ENCODE results near the gene TMEM132E.

TMEM132E gene

GRCh38 chr17:34667656-34668055 is 88.3 kb downstream of the TMEM132E start:
- H3K9ac ChIP-seq: no peak overlapping the region
- no peaks in the 10 kb centered on the region for H3K4me1 ChIP-seq (ENCODE audit: low read depth, poor library complexity, severe bottlenecking)
- no peak overlapping the region for H3K4me3 ChIP-seq (IDR thresholded peaks at IDR 0.05; ENCODE audit: insufficient read depth, low read depth, low read length)
- H3K27me3 ChIP-seq (ENCODE audit: insufficient read depth, low read depth): no peaks in the 10 kb centered on the region
- no peaks in the 10 kb centered on the region for H4K20me1 ChIP-seq (ENCODE audit: insufficient read depth)
- no peaks in the 10 kb centered on the region for H3K79me2 ChIP-seq (ENCODE audit: insufficient read depth, low read depth)
- no peaks in the 10 kb centered on the region for H3K36me3 ChIP-seq (ENCODE audit: insufficient read depth)
- TF ChIP-seq, protein P1, sequence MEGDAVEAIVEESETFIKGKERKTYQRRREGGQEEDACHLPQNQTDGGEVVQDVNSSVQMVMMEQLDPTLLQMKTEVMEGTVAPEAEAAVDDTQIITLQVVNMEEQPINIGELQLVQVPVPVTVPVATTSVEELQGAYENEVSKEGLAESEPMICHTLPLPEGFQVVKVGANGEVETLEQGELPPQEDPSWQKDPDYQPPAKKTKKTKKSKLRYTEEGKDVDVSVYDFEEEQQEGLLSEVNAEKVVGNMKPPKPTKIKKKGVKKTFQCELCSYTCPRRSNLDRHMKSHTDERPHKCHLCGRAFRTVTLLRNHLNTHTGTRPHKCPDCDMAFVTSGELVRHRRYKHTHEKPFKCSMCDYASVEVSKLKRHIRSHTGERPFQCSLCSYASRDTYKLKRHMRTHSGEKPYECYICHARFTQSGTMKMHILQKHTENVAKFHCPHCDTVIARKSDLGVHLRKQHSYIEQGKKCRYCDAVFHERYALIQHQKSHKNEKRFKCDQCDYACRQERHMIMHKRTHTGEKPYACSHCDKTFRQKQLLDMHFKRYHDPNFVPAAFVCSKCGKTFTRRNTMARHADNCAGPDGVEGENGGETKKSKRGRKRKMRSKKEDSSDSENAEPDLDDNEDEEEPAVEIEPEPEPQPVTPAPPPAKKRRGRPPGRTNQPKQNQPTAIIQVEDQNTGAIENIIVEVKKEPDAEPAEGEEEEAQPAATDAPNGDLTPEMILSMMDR (conservative IDR thresholded peaks at IDR 0.05; ENCODE audit: low read depth, low read length): no peak
- no peak overlapping the region for H2AFZ ChIP-seq (ENCODE audit: low read depth)
- H3K4me2 ChIP-seq: no peak overlapping the region
- H3K27ac ChIP-seq: no peak overlapping the region

- no peak overlapping the region for H3K4me3 ChIP-seq (IDR thresholded peaks at IDR 0.05; ENCODE audit: insufficient read depth, low read depth, low read length)
- no peak overlapping the region for H3K9ac ChIP-seq
- no peaks in the 10 kb centered on the region for H3K36me3 ChIP-seq (ENCODE audit: insufficient read depth)
- H3K79me2 ChIP-seq (ENCODE audit: insufficient read depth, low read depth): no peaks in the 10 kb centered on the region
- no peak overlapping the region for H3K27ac ChIP-seq
- TF ChIP-seq, protein P1 (conservative IDR thresholded peaks at IDR 0.05; ENCODE audit: low read depth, low read length): no peak
- no peak overlapping the region for H2AFZ ChIP-seq (ENCODE audit: low read depth)
- no peaks in the 10 kb centered on the region for H4K20me1 ChIP-seq (ENCODE audit: insufficient read depth)
- H3K27me3 ChIP-seq (ENCODE audit: insufficient read depth, low read depth): no peaks in the 10 kb centered on the region
- no peak overlapping the region for H3K4me2 ChIP-seq
- H3K4me1 ChIP-seq (ENCODE audit: low read depth, poor library complexity, severe bottlenecking): no peaks in the 10 kb centered on the region
These were observed 88.8 kb downstream of the TMEM132E start for GRCh38 chr17:34668206-34668605.

DNA sequence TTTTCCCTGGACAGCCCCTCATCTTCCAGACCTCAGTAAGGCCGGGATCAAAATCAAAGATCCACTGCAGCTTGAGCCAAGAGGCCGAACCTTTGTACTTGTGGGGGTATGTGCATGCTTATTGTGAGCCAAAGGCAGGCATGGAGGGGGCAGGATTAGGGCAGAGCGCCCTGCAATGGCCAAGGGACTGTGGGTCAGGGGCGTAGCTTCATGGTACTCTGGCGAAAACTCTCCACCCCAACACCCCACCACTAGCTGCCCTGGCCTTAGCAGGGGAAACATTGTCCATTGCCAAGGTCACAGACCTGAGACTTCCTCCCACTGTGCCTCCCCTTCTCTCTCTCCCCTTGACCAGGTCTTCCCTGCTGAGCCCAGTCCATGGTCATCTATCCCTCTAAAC is 90.1 kb downstream of the TMEM132E start:
- no peaks in the 10 kb centered on the region for H3K79me2 ChIP-seq (ENCODE audit: insufficient read depth, low read depth)
- H4K20me1 ChIP-seq (ENCODE audit: insufficient read depth): no peaks in the 10 kb centered on the region
- TF ChIP-seq, protein P1 (conservative IDR thresholded peaks at IDR 0.05; ENCODE audit: low read depth, low read length): no peak
- H3K4me1 ChIP-seq (ENCODE audit: low read depth, poor library complexity, severe bottlenecking): no peaks in the 10 kb centered on the region
- no peak overlapping the region for H3K4me3 ChIP-seq (IDR thresholded peaks at IDR 0.05; ENCODE audit: insufficient read depth, low read depth, low read length)
- no peak overlapping the region for H3K9ac ChIP-seq
- no peak overlapping the region for H3K27ac ChIP-seq
- no peak overlapping the region for H3K4me2 ChIP-seq
- H2AFZ ChIP-seq (ENCODE audit: low read depth): no peak overlapping the region
- H3K36me3 ChIP-seq (ENCODE audit: insufficient read depth): no peaks in the 10 kb centered on the region
- no peaks in the 10 kb centered on the region for H3K27me3 ChIP-seq (ENCODE audit: insufficient read depth, low read depth)

- TF ChIP-seq, protein P1 (conservative IDR thresholded peaks at IDR 0.05; ENCODE audit: low read depth, low read length): no peak
These were observed 91.2 kb downstream of the TMEM132E start for GRCh38 chr17:34670618-34671017.

More at GRCh38 chr17:34670618-34671017, 91.2 kb downstream of the TMEM132E start:
- H3K27me3 ChIP-seq (ENCODE audit: insufficient read depth, low read depth): no peaks in the 10 kb centered on the region
- H2AFZ ChIP-seq (ENCODE audit: low read depth): no peak overlapping the region
- no peak overlapping the region for H3K27ac ChIP-seq
- H3K36me3 ChIP-seq (ENCODE audit: insufficient read depth): no peaks in the 10 kb centered on the region
- no peaks in the 10 kb centered on the region for H3K79me2 ChIP-seq (ENCODE audit: insufficient read depth, low read depth)
- H3K4me3 ChIP-seq (IDR thresholded peaks at IDR 0.05; ENCODE audit: insufficient read depth, low read depth, low read length): no peak overlapping the region
- H3K4me1 ChIP-seq (ENCODE audit: low read depth, poor library complexity, severe bottlenecking): no peaks in the 10 kb centered on the region
- H4K20me1 ChIP-seq (ENCODE audit: insufficient read depth): no peaks in the 10 kb centered on the region
- H3K9ac ChIP-seq: no peak overlapping the region
- no peak overlapping the region for H3K4me2 ChIP-seq
